CD4-positive, alpha-beta T cell treated with Interleukin-21 for 1 hour (primary cell): ENCODE data around the gene ZNF565.
"Not testable (repeated sequence)": the region's sequence is repeated elsewhere in the genome, so short reads cannot be mapped to it uniquely, and the experiment has no call there.

Source experiments
- DNase-seq: peaks from one replicate; pipeline ENCODE4 v3.0.0-alpha.2; 2020

The ZNF565 gene

DNA sequence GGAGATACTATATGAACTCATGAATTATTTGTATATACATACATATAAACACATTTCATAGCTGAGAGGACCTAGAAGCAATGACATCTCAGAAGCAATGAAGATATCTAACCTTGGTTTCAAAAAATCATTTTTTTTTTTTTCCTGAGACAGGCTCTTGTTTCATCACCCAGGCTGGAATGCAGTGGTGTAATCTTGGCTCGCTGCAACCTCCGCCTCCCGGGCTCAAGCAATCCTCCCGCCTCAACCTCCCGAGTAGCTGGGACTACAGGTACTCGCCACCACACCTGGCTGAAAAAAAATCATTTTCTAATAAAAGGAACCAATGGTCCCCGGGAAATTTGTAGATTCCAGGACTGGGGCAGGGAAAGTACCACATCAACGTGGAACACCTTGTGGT is 4.0 kb downstream of the ZNF565 start:
- no peak for DNase-seq

GRCh38 chr19:36209372-36209771 is 5.1 kb downstream of the ZNF565 start:
- no peak for DNase-seq

DNA sequence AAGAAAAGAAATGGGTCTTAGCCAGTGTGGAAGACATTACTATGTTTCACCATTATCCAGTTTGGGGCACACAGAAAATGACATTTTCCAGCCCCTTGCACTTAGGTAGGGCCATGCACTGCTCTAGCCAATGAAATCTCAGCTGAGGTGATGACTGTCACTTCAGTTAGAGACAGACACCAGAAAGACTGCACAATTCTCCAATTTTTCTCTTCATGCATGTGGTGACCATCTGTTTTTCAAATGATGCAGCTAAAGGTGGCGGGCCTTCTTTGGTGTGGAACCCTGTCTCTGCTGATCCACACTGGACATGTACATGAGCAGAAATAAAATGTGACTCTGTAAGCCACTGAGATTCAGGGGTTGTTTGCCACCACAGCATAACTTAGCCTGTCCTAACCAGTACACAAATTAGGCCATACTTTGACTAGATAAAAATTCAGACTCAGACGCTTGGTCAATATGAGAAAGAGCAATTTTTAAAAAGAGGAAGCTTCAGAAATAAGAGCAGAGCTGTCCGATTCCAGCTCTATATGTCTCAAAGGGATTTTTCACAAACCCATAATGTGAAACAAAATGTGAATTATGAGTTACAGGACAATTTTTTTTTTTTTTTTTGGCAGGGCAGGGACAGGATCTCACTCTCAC is 6.7 kb downstream of the ZNF565 start:
- DNase-seq: no peak

- DNase-seq: no peak
Measured at GRCh38 chr19:36203293-36203692, 11.2 kb downstream of the ZNF565 start.

DNA sequence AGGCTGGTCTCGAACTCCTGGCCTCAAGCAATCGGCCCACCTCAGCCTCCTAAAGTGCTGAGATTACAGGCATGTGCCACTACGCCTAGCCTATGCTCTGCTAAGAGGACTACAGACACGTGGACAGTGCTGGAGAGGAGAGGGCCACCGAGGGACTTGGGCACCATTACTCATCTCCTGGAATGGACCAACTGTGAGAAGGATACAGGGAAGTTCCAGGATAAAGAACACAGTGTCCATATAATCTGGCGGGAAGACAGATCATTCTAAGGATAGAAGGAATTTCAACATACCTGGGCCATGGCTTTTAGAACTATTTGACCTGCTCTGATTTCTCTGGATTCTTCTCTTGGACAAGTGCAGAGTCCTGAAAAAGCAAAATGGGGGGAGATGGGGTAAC is 12.8 kb downstream of the ZNF565 start:
- DNase-seq: no peak

GRCh38 chr19:36198119-36198518 is 16.3 kb downstream of the ZNF565 start:
- DNase-seq: no peak

DNA sequence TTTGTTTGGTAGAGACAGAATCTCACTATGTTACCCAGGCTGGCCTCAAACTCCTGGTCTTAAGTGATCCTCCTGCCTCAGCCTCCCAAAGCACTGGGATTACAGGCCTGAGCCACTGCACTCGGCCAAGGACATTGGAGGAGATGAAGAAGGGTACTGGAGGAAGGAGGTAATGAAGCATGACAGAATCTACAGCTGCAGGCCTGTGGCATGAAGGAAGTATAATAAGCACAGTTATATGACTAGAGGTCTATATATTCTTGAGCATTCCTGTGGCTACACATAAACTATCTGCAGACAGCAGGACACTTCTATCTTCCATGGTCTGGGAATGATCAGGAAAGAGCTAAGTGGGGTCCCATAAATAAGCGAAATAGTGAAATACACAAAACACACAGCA is 18.2 kb downstream of the ZNF565 start:
- DNase-seq: no peak

GRCh38 chr19:36186722-36187121 is 27.7 kb downstream of the ZNF565 start:
- not testable (repeated sequence) for DNase-seq

DNA sequence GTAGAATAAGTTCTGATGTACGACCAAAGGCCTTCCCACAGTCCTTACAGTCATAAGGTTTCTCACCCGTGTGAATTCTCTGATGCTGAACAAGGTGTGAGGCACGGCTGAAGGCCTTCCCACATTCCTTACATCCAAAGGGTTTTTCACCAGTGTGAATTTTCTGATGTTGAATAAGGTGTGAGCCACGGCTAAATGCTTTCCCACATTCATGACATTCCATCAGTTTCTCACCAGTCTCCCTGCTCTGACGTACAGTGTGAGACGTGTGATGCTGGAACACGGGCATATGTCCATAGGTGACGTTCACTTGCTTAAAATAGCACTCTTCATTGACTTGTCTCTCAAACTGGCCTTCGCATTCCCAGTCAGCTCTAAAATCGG is 31.2 kb downstream of the ZNF565 start:
- DNase-seq: no peak

- no peak for DNase-seq
Measured at GRCh38 chr19:36182612-36183244, 31.7 kb downstream of the ZNF565 start.

- not testable (repeated sequence) for DNase-seq
Measured at GRCh38 chr19:36179077-36179476, 35.4 kb downstream of the ZNF565 start.

GRCh38 chr19:36173846-36174245 is 40.6 kb downstream of the ZNF565 start:
- not testable (repeated sequence) for DNase-seq

- DNase-seq: no peak
Measured at GRCh38 chr19:36172852-36173251, 41.6 kb downstream of the ZNF565 start.

DNA sequence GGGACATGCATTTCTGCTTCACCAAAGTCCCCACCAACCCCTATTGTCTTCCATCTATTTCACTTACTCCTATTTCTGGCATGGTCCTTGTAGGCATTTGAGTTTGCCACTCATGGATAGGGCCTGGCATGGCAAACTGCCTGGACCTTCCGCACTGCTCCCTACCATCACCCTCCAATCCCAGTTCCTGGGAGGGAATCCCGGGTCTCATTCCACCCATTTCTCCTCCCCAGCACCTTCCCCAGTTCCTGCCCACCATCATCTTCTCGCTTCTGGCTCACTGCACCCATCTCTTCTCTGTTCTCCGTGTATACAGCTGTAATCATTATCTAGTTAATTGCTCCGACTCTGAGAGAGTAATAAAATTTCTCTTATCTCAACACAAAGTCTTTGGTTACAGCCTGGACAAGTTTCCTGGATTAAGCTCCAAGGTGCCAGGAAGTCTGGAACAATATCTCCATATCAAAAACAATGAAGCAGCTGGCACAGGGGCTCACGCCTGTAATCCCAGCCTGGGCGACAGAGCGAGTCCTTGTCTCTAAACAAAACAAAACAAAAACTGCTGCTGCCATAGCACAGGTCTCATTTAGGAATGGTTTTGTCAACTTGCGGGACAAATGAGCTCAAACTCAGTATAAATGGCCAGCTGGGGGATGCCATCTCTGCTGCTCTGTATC is 45.2 kb downstream of the ZNF565 start:
- no peak for DNase-seq

DNA sequence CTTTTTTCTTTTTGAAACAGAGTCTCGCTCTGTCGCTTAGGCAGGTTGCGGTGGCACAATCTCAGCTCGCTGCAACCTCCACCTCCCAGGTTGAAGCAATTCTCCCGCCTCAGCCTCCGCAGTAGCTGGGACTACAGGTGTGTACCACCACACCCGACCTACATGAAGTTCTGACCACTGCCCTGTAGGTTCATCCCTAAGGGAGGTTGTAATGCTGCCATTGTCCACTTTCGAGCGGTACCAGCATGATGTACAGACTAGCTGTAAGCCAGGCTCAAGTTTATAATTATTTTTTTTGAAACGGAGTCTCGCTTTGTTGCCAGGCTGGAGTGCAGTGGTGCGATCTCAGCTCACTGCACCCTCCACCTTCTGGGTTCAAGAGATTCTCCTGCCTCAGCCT is 50.7 kb downstream of the ZNF565 start:
- DNase-seq: no peak

DNA sequence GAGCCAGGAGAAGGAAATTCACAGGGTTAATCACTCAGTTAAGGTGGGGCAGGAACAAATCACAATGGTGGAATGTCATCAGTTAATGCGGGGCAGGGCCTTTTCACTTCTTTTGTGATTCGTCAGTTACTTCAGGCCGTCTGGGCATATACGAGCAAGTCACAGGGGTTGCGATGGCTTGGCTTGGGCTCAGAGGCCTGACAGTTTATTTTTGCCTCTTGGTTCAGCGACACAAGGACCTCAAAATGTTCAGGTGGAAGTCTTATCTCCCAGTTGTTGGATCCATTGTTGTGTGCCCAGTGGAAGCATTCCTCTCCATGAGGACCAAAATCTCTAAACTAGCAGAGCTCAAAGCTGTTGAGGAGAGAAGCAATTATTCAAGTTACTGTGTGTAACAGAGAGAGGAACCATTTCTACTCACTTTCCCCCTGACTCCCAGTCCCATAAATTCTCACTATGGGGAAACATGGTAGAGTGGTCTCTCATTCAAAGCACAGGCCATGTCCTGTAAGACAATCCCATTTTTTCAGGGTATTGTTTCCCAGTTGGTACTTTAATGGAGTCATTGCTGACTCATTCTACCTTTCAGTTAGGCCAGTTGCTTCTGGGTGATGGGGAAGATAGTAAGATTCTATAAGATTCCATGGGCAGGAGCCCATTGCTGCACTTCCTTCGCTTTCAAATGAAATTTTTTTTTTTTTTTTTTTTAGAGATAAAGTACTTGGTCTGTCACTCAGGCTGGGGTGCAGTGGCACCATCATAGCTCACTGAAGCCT is 53.5 kb downstream of the ZNF565 start:
- no peak for DNase-seq

DNA sequence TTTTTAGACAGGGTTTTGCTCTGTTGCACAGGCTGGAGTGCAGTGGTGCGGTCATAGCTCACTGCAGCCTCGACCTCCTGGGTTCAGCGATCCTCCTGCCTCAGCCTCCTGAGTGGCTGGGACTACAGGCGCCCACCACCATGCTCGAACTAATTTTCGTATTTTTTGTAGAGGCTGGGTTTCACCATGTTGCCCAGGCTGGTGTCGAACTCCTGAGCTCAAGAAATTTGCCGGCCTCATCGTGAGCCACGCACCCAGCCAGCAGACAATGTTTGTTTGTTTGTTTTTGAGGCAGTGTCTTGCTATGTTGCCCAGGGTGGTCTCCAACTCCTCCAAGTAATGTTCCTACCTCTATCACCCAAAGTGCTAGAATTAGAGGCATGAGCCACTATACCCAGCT is 61.3 kb downstream of the ZNF565 start:
- no peak for DNase-seq

GRCh38 chr19:36152352-36153091 is 61.9 kb downstream of the ZNF565 start, which contains the start of gene COX7A1:
Gene COX7A1, minus strand, starts transcription at chr19:36152447. Its CDS starts 40 bp downstream, at chr19:36152407.
- DNase-seq: no peak

DNA sequence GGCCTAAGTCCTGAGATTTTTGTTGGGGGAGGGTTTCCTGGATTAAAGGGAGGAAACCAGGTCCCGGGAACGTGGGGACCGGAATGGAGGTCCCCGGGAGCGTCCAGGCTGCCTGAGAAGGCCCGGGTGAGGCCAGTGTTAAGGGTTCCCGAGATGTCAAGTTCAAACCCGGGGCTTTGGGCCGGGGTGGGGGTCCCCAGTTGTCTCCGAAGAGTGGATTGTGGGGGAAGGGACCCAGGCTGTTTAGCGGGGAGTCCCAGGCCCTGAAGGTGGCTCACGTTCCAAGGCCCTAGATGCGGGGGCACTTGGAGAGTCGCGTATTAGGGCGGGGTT is 62.5 kb downstream of the ZNF565 start:
- no peak for DNase-seq

- no peak for DNase-seq
Measured at GRCh38 chr19:36151144-36152018, 63.1 kb downstream of the ZNF565 start.

GRCh38 chr19:36150586-36150985 is 63.9 kb downstream of the ZNF565 start:
- DNase-seq: no peak
